Fibroblast of lung (primary cell): ENCODE results near the gene TNRC18. TPM values are rescaled to one million over a fixed set of nuclear protein-coding genes. Genes with fewer than 3 reads are reported as not detected.
A peak's percentile ranks its signal among the peaks of the same experiment; 100 is the strongest.
"Not testable (repeated sequence)": the region's sequence is repeated elsewhere in the genome, so short reads cannot be mapped to it uniquely, and the experiment has no call there.

Experiments
- DNase-seq, 2 donors: peaks; one replicate each; pipeline versions ENCODE4 v3.0.0 to v3.0.0-alpha.2; 2010; ENCODE audit warnings: low read depth in 2 of 2
- H2AFZ ChIP-seq: 2 replicates; pipeline ENCODE4 v1.5.1; 2012; ENCODE audit warnings: low read length, control low read depth, inconsistent platforms
- H3K27ac ChIP-seq: 2 replicates; pipeline ENCODE4 v1.5.1; 2011; ENCODE audit warnings: low read length, control low read depth; ENCODE audit not compliant: insufficient read depth
- H3K27me3 ChIP-seq: 2 replicates; pipeline ENCODE4 v1.5.1; 2011; ENCODE audit warnings: mild to moderate bottlenecking, low read length; ENCODE audit not compliant: control insufficient read depth, insufficient read depth
- H3K36me3 ChIP-seq: 2 replicates; pipeline ENCODE4 v1.5.1; 2011; ENCODE audit warnings: low read length; ENCODE audit not compliant: control insufficient read depth, insufficient read depth
- H3K4me1 ChIP-seq: 2 replicates; pipeline ENCODE4 v1.5.1; 2011; ENCODE audit warnings: low read length; ENCODE audit not compliant: control insufficient read depth, insufficient read depth; ENCODE audit errors: extremely low read depth
- H3K4me2 ChIP-seq: 2 replicates; pipeline ENCODE4 v1.5.1; 2011; ENCODE audit warnings: low read length, control low read depth; ENCODE audit not compliant: insufficient read depth; ENCODE audit errors: extremely low read depth
- H3K4me3 ChIP-seq, 4 experiments: fragments of 200-600 bp in 1 of 4; sonication (generic) in 1 of 4; replicated peaks in 1 of 4; 2 replicates each; pipeline ENCODE4 v1.5.1; 2011 to 2016; ENCODE audit warnings: low read length in 4 of 4, low read depth in 3 of 4, mild to moderate bottlenecking in 3 of 4, control low read depth in 2 of 4, inconsistent platforms in 1 of 4, mixed read lengths in 1 of 4; ENCODE audit not compliant: insufficient read depth in 1 of 4; ENCODE audit errors: control extremely low read depth in 1 of 4
- H3K79me2 ChIP-seq: 2 replicates; pipeline ENCODE4 v1.5.1; 2012; ENCODE audit warnings: mild to moderate bottlenecking, low read length, inconsistent platforms; ENCODE audit not compliant: control insufficient read depth, insufficient read depth
- H3K9ac ChIP-seq: 2 replicates; pipeline ENCODE4 v1.5.1; 2011; ENCODE audit warnings: mild to moderate bottlenecking, low read length, control low read depth; ENCODE audit not compliant: insufficient read depth
- H3K9me3 ChIP-seq: 2 replicates; pipeline ENCODE4 v1.5.1; 2012; ENCODE audit warnings: low read depth, low read length; ENCODE audit not compliant: control insufficient read depth, insufficient read depth
- H4K20me1 ChIP-seq: 2 replicates; pipeline ENCODE4 v1.5.1; 2011; ENCODE audit warnings: low read length; ENCODE audit not compliant: control insufficient read depth, insufficient read depth; ENCODE audit errors: extremely low read depth
- CTCF ChIP-seq, 2 donors: IDR thresholded peaks in 1 of 2; conservative IDR thresholded peaks in 1 of 2; 1 replicate in 1 of 2; 2 replicates in 1 of 2; pipeline ENCODE4 v1.5.1; 2011 to 2012; ENCODE audit warnings: low read length in 2 of 2, control low read depth in 1 of 2, inconsistent platforms in 1 of 2, low read depth in 1 of 2, mild to moderate bottlenecking in 1 of 2
- EZH2 ChIP-seq: IDR thresholded peaks from 2 replicates; pipeline ENCODE4 v1.5.1; 2012; ENCODE audit warnings: low read length, control low read depth, mild to moderate bottlenecking; ENCODE audit errors: missing control alignments
- polyA plus RNA-seq, 2 donors: library from polyadenylated mRNA; depleted of rRNA in 1 of 2; stranded (reverse) in 1 of 2; unstranded in 1 of 2; fragments of >200 nt; gene quantifications; 2 replicates each; pipeline ENCODE4 v1.2.1, GENCODE V29; 2011 to 2012; ENCODE audit warnings: missing spikeins in 1 of 2
- total RNA-seq: library from RNA; depleted of rRNA; stranded (reverse); fragments of >200 nt; gene quantifications from 2 replicates; pipeline ENCODE4 v1.2.1, GENCODE V29; 2014

The TNRC18 gene
- total and polyA plus RNA-seq, 2 donors (not counting 1 experiment from before 2014, with no cell fraction given) = 19.7 to 38.5 TPM

GRCh38 chr7:5282543-5283316 lies 140.9 kb downstream of the TNRC18 start, which contains the start of gene SLC29A4:
TSS of gene SLC29A4 (plus strand) at chr7:5282943. CDS start at chr7:5287817, 4,874 bp downstream.
- Histone ChIP-seq H3K27me3 (no peaks in the 10 kb centered on the region), H3K27ac (no peak within 1 kb of the TSS), H3K4me3 (peak within 1 kb of the TSS in 3 of 4 experiments; percentile 4 to 48 (median 7)), H3K4me1 (no peaks in the 10 kb centered on the region), H3K4me2 (peak within 1 kb of the TSS; percentile 35), H2AFZ (no peak within 1 kb of the TSS), H3K9ac (no peak within 1 kb of the TSS), H3K79me2 (no peaks in the 10 kb centered on the region), H3K36me3 (no peaks in the 10 kb centered on the region), H3K9me3 (no peaks in the 10 kb centered on the region), H4K20me1 (no peaks in the 10 kb centered on the region)
- TF ChIP-seq CTCF (conservative IDR thresholded peaks at IDR 0.05 in 1 of 2, IDR thresholded peaks at IDR 0.05 in 1 of 2; ENCODE audit: low read depth in 1 of 2, low read length in 2 of 2) = no peak
- TF ChIP-seq EZH2 = no peak
- peak in 1 of 2 donors; percentile 46 for DNase-seq

- not testable (repeated sequence) for H3K36me3 ChIP-seq, H3K9ac ChIP-seq, H2AFZ ChIP-seq, H3K79me2 ChIP-seq, H3K27ac ChIP-seq, H3K27me3 ChIP-seq, H3K4me3 ChIP-seq, H3K4me2 ChIP-seq, H3K4me1 ChIP-seq, H3K9me3 ChIP-seq, H4K20me1 ChIP-seq
- DNase-seq = peak in 1 of 2 donors; percentile 2
Observed at GRCh38 chr7:5281598-5282500, 141.8 kb downstream of the TNRC18 start.

- Histone ChIP-seq H3K9me3 (no peaks in the 10 kb centered on the region), H3K79me2 (no peaks in the 10 kb centered on the region), H3K4me1 (no peaks in the 10 kb centered on the region), H3K4me3 (no peak overlapping the region), H3K4me2 (no peak overlapping the region), H3K9ac (no peak overlapping the region), H3K27me3 (no peaks in the 10 kb centered on the region), H2AFZ (no peak overlapping the region), H4K20me1 (no peaks in the 10 kb centered on the region), H3K27ac (no peak overlapping the region), H3K36me3 (no peaks in the 10 kb centered on the region)
- no peak for DNase-seq
- TF ChIP-seq EZH2 (no peak), CTCF (conservative IDR thresholded peaks at IDR 0.05 in 1 of 2, IDR thresholded peaks at IDR 0.05 in 1 of 2; ENCODE audit: low read depth in 1 of 2, low read length in 2 of 2) (no peak)
Observed at GRCh38 chr7:5279734-5280133, 143.9 kb downstream of the TNRC18 start.
